Subcutaneous adipose tissue (tissue), 4 donors: ENCODE results near the gene VWA3B. TPM values are rescaled to one million over a fixed set of nuclear protein-coding genes. Genes with fewer than 3 reads are reported as not detected.

Experiments
- total RNA-seq, 4 donors: library from RNA; depleted of rRNA; stranded (reverse); fragments of >200 nt; gene quantifications; one replicate each; pipeline ENCODE4 v1.1.0, GENCODE V29; 2016
- TF ChIP-seq, protein P1 (sequence below): fragments of 450-650 bp; IDR thresholded peaks from one replicate; pipeline ENCODE4 v1.5.1; 2016; ENCODE audit warnings: low read depth, mild to moderate bottlenecking, control low read depth, antibody characterized with exemption, moderate library complexity

Gene VWA3B
- total RNA-seq, 4 donors from 2014 or later, result not detected

DNA sequence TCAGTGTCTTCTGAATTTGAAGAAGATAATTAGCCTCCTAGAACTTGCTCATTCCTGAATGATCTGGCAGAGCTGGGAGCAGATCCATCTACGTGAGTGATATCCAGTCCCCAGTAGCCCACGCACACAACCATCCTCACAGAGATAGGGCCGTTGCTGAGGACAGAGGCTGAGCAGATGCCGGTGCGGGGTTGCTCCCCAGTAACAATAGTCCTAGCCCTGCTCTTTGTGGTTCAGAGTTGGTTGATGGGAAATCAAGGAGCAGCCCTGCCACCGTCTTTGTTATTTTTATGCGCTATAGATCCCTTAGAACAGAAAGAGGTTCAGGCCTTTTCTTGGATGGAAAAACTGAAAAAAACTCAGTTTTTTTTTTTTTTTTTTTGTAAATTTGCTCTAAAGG lies 69.3 kb downstream of the VWA3B start:
- TF ChIP-seq, protein P1, sequence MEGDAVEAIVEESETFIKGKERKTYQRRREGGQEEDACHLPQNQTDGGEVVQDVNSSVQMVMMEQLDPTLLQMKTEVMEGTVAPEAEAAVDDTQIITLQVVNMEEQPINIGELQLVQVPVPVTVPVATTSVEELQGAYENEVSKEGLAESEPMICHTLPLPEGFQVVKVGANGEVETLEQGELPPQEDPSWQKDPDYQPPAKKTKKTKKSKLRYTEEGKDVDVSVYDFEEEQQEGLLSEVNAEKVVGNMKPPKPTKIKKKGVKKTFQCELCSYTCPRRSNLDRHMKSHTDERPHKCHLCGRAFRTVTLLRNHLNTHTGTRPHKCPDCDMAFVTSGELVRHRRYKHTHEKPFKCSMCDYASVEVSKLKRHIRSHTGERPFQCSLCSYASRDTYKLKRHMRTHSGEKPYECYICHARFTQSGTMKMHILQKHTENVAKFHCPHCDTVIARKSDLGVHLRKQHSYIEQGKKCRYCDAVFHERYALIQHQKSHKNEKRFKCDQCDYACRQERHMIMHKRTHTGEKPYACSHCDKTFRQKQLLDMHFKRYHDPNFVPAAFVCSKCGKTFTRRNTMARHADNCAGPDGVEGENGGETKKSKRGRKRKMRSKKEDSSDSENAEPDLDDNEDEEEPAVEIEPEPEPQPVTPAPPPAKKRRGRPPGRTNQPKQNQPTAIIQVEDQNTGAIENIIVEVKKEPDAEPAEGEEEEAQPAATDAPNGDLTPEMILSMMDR, result no peak

DNA sequence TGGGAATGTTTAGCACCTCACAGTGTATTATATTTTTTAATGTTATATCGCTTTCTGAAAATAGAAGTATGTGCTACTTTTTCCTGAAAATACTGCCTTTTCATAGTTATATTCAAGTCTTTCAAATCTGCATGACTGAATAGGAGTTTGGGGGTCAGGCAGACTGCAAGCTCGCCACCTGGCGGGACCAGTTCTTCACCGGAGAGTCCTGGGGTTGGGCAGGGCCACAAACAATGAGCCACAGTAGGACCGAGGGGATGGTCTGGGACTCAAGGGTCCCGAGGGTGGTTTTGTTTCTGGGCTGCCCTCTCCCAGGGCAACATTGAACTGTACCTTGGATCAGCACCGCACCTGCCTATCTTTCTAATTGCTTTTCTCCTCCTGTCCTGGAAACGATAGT lies 70.6 kb downstream of the VWA3B start:
- TF ChIP-seq, protein P1, result no peak

GRCh38 chr2:98158305-98158704 lies 71.3 kb downstream of the VWA3B start:
- TF ChIP-seq, protein P1, result no peak

DNA sequence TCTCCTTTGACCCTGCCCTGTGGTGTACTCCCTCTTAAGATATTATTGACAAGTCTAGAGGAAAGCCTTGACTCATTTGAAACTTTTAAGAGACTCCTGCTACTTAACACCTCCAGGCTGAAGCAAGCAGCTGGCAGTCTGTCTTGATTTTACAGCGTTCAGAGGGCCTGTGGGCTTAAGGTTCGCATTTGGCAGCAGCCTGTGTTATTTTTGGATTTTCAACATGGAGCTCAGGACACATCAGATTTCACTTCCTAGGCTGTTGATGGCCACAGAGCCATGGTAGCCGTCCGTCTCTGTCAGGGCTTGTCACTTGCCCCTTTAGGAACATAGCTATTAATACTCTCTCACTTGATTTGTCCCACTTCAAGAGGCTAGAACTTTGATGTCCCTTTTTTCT lies 73.6 kb downstream of the VWA3B start:
- TF ChIP-seq, protein P1, result no peak

DNA sequence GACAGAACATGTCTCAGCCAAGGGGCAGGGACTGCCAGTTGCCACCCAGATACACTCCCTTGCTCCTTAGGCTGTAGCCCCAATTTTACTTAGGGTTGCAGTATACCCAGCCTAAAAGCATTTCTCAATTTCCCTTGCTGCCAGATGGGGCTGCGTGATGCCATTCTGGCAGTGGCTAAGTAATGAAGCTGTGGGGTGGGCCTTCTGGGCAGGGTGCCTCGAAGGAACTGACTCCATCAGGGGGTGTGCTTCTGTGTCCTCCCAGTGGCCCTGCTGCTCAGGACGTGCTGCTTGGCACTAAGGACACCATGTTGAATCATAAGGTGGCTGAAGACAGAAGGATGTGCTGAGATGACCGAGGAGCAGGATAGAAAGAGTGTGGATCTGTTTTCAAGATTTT lies 74.2 kb downstream of the VWA3B start:
- TF ChIP-seq, protein P1, result no peak

GRCh38 chr2:98164256-98164655 lies 77.3 kb downstream of the VWA3B start:
- TF ChIP-seq, protein P1, result no peak

DNA sequence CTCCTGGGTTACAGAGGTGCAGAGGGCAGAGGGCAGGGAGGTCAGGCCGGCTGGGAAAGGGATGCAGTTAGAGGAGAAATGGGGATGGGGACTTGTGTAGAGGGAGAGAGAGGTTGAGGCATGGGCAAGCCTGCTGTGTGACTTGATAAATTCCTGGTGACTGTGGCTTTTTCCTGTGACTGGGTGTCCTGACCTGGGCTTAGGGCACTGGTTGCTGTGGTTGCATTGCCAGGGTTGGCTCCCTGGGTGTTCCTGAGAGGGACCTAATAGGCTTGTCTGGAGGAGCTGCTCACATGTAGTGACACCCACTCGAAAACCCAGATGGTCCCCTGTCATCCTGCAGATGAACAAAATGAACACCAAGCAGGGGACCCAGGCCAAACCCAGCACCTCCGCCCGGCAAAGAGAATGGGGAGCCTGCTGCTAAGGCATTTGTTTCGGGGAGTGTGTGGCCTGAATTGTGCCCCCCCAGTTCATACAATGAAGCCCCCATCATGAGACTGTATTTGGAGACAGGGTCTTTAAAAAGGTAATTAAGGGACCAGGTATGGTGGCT lies 78.6 kb downstream of the VWA3B start:
- TF ChIP-seq, protein P1, result no peak
